NCI-H2107 treated with DMSO at 0.1 percent for 48 hours (cell line): Measurements from ENCODE around the gene ZBED2.
"Not testable (repeated sequence)": the region's sequence is repeated elsewhere in the genome, so short reads cannot be mapped to it uniquely, and the experiment has no call there.

ENCODE experiments used
- DNase-seq: peaks from one replicate; lab custom pipeline; 2025; ENCODE audit not compliant: unreplicated experiment; lab: John Stamatoyannopoulos, UW

The ZBED2 gene

GRCh38 chr3:111595232-111595631, at the start of gene ZBED2:
TSS of gene ZBED2 (minus strand) at chr3:111595346. CDS start at chr3:111594201, 1,145 bp downstream.
- DNase-seq: no peak

- no peak for DNase-seq
These were observed 44.2 kb upstream of the ZBED2 start for GRCh38 chr3:111639316-111639715.

GRCh38 chr3:111636366-111636885, 41.3 kb upstream of the ZBED2 start:
- DNase-seq: no peak

- no peak for DNase-seq
These were observed 40.3 kb upstream of the ZBED2 start for GRCh38 chr3:111635403-111635802.

GRCh38 chr3:111630638-111631037, 35.5 kb upstream of the ZBED2 start:
- not testable (repeated sequence) for DNase-seq

GRCh38 chr3:111629018-111629417, 33.9 kb upstream of the ZBED2 start:
- not testable (repeated sequence) for DNase-seq

- DNase-seq: no peak
These were observed 31.9 kb upstream of the ZBED2 start for GRCh38 chr3:111627092-111627491.

GRCh38 chr3:111621535-111621934, 26.4 kb upstream of the ZBED2 start:
- DNase-seq: no peak

- DNase-seq: no peak
These were observed 24.7 kb upstream of the ZBED2 start for GRCh38 chr3:111619833-111620232.

GRCh38 chr3:111618945-111619344, 23.8 kb upstream of the ZBED2 start:
- DNase-seq: no peak

- DNase-seq: no peak
These were observed 22.9 kb upstream of the ZBED2 start for GRCh38 chr3:111617912-111618601.

- no peak for DNase-seq
These were observed 22.3 kb upstream of the ZBED2 start for GRCh38 chr3:111617406-111617805.

- no peak for DNase-seq
These were observed 21.4 kb upstream of the ZBED2 start for GRCh38 chr3:111616417-111617105.

GRCh38 chr3:111615880-111616279, 20.7 kb upstream of the ZBED2 start:
- no peak for DNase-seq

- no peak for DNase-seq
These were observed 18.1 kb upstream of the ZBED2 start for GRCh38 chr3:111613294-111613693.

- no peak for DNase-seq
These were observed 15.5 kb upstream of the ZBED2 start for GRCh38 chr3:111610612-111611054.

GRCh38 chr3:111610189-111610588, 15.0 kb upstream of the ZBED2 start:
- DNase-seq: no peak

GRCh38 chr3:111609700-111610099, 14.6 kb upstream of the ZBED2 start:
- DNase-seq: no peak

GRCh38 chr3:111608383-111608782, 13.2 kb upstream of the ZBED2 start:
- no peak for DNase-seq

- no peak for DNase-seq
These were observed 12.2 kb upstream of the ZBED2 start for GRCh38 chr3:111607240-111607920.

GRCh38 chr3:111605493-111605892, 10.3 kb upstream of the ZBED2 start:
- DNase-seq: no peak

GRCh38 chr3:111605018-111605417, 9.9 kb upstream of the ZBED2 start:
- DNase-seq: no peak
